HG03378 (cell line): Measurements from ENCODE around the gene DDX43.
"Not testable (repeated sequence)": the region's sequence is repeated elsewhere in the genome, so short reads cannot be mapped to it uniquely, and the experiment has no call there.

Experiments
- ATAC-seq: cut with Tn5 transposase; IDR thresholded peaks from one replicate; pipeline ENCODE4 v1.9.1; 2021; ENCODE audit warnings: mild to moderate bottlenecking, moderate library complexity; ENCODE audit not compliant: unreplicated experiment

DDX43 gene

GRCh38 chr6:73394577-73395354 lies at the start of gene DDX43:
Gene DDX43 (plus strand): TSS chr6:73394828. CDS start chr6:73394906, 78 bp downstream.
- ATAC-seq: no peak

GRCh38 chr6:73348550-73349204 lies 46.0 kb upstream of the DDX43 start:
- ATAC-seq: no peak

- no peak for ATAC-seq
Measured at GRCh38 chr6:73349311-73349710, 45.3 kb upstream of the DDX43 start.

- no peak for ATAC-seq
Measured at GRCh38 chr6:73353636-73354593, 40.7 kb upstream of the DDX43 start, which contains the start of gene DPPA5. Gene DPPA5 (minus strand): TSS chr6:73354276. CDS start chr6:73354225, 51 bp downstream.

GRCh38 chr6:73362358-73362757 lies 32.3 kb upstream of the DDX43 start, which contains the start of gene KHDC3L:
Gene KHDC3L (plus strand): TSS chr6:73362658. CDS start chr6:73362730, 72 bp downstream.
- ATAC-seq: no peak

GRCh38 chr6:73362869-73363536 lies 31.6 kb upstream of the DDX43 start:
- ATAC-seq: no peak

- ATAC-seq: no peak
Measured at GRCh38 chr6:73363537-73363875, 31.1 kb upstream of the DDX43 start.

- ATAC-seq: no peak
Measured at GRCh38 chr6:73364121-73364520, 30.5 kb upstream of the DDX43 start.

GRCh38 chr6:73364549-73364948 lies 30.1 kb upstream of the DDX43 start:
- no peak for ATAC-seq

GRCh38 chr6:73367761-73368355 lies 26.8 kb upstream of the DDX43 start:
- ATAC-seq: no peak

GRCh38 chr6:73368675-73369074 lies 26.0 kb upstream of the DDX43 start:
- no peak for ATAC-seq

- no peak for ATAC-seq
Measured at GRCh38 chr6:73369157-73369556, 25.5 kb upstream of the DDX43 start.

GRCh38 chr6:73369563-73369962 lies 25.1 kb upstream of the DDX43 start, which contains the start of gene OOEP:
Gene OOEP (minus strand): TSS chr6:73369897. CDS start chr6:73369792, 105 bp downstream.
- ATAC-seq: no peak

- ATAC-seq: no peak
Measured at GRCh38 chr6:73371984-73372383, 22.6 kb upstream of the DDX43 start.

GRCh38 chr6:73372516-73372915 lies 22.1 kb upstream of the DDX43 start:
- no peak for ATAC-seq

- ATAC-seq: no peak
Measured at GRCh38 chr6:73375216-73375615, 19.4 kb upstream of the DDX43 start.

GRCh38 chr6:73377225-73377624 lies 17.4 kb upstream of the DDX43 start:
- ATAC-seq: no peak

- ATAC-seq: not testable (repeated sequence)
Measured at GRCh38 chr6:73381531-73381930, 13.1 kb upstream of the DDX43 start.

GRCh38 chr6:73382462-73383113 lies 12.0 kb upstream of the DDX43 start:
- ATAC-seq: no peak

GRCh38 chr6:73388433-73388799 lies 6.2 kb upstream of the DDX43 start:
- ATAC-seq: peak; percentile 28
